HT1080 (cell line): ENCODE measurements around the gene DNAH6. TPM values are rescaled to one million over a fixed set of nuclear protein-coding genes. Genes with fewer than 3 reads are reported as not detected.
"Not testable (repeated sequence)": the region's sequence is repeated elsewhere in the genome, so short reads cannot be mapped to it uniquely, and the experiment has no call there.

Experiments used
- DNase-seq: peaks from one replicate; pipeline ENCODE4 v3.0.0-alpha.2; 2015; ENCODE audit warnings: low read depth
- total RNA-seq: library from RNA; depleted of rRNA; stranded (reverse); fragments of >200 nt; shearing (Covaris generic); gene quantifications from 2 replicates; pipeline ENCODE4 v1.2.3, GENCODE V29; 2014

The DNAH6 gene
- total RNA-seq, 1 experiment from 2014 or later, result 0.16 TPM

GRCh38 chr2:84498150-84498799 is 18.0 kb upstream of the DNAH6 start:
- no peak for DNase-seq

DNA sequence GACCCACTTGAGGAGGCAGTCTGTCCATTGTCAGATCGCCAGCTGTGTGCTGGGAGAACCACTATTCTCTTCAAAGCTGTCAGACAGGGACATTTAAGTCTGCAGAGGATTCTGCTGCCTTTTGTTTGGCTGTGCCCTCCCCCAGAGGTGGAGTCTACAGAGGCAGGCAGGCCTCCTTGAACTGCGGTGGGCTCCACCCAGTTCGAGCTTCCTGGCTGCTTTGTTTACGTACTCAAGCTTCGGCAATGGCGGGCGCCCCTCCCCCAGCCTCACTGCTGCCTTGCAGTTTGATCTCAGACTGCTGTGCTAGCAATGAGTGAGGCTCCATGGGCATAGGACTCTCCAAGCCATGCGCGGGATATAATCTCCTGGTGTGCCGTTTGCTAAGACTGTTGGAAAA is 5.3 kb upstream of the DNAH6 start:
- not testable (repeated sequence) for DNase-seq

DNA sequence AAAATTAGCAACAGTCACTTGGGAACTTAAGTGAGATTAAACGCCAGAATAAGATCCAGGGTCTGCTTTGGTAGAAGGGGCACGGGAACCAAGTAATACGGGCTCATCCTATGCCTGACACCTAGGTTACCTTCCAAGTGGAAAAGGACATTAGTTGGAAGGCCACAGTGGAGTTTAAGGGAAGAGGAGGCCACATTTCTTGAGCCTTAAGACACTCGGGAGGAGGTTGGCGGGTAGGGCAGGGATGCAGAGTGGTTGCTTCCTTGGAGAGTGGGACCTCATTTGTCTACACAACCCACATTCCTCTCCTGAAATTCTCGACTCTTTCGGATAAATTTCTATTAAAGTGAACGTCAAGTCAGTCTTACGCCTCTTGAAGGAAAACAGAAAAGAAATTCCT is 510 bp upstream of the DNAH6 start:
- no peak for DNase-seq

DNA sequence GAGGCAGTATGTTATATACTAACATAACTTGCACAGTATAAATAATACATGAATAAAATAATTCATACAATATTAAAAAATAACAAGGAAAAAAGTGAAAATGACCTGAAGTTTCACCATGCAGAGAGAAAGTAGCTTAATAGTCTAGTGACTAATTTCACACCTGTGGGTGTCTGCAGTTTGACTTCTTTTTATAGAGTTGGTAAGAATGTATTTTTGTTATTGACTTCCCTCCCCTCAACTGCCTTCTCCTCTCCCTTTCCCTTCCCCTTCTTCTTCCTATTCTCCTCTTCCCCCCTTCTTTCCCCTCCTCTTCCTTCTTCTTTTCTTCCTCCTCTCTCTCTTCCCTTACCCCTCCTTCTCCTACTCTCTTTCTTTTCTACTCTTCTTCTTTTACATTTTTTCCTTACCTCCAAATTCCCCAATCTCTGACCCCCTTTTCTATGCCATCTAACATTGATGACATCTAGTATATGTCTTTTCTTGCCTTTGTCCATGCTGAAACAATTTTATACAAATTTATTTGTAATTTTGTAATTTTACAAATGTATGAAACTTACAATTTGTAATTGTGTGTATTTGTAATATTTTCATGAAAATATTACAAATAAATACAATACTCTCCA is 3.1 kb downstream of the DNAH6 start:
- DNase-seq, result no peak

DNA sequence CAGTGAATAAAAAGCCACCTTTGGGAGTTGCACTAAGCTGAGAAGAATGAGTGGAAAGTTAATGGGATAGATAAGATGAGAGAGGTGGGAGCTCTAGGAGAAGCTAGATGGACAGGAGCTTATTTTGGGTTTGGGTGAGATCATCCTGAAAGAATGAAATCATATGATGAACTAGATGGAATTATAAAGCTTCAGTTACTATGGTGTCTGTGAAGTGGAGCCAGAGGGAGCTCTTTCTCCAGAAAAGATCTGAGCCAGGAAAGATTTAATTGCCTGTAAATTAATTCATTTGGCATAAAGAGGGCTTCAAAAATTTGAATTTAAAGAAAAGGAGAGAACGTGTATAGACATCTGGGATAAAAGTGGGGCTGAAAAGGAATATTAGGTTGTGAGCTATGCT is 10.3 kb downstream of the DNAH6 start:
- no peak for DNase-seq

- no peak for DNase-seq
These were observed 11.1 kb downstream of the DNAH6 start for GRCh38 chr2:84527137-84528129.

DNA sequence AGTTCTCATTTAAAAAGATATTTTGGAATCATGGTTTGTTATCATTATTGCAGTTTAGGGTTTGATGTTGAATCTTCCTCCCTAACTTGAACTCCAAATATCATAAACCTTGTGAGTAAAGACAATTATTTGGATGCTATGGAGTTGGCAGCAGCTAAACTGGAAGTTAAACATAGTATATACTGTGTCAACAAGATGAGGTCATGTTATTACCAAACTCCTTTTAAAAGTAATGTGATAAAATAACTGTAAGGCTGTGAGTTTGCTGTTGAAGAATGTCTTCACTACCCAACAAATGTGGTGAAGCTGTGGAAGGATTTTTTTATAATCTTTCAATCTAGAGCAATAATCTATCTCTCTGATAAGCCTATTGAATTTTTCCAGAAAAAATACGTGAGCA is 16.0 kb downstream of the DNAH6 start:
- DNase-seq, result no peak

- no peak for DNase-seq
These were observed 17.9 kb downstream of the DNAH6 start for GRCh38 chr2:84534225-84534624.

DNA sequence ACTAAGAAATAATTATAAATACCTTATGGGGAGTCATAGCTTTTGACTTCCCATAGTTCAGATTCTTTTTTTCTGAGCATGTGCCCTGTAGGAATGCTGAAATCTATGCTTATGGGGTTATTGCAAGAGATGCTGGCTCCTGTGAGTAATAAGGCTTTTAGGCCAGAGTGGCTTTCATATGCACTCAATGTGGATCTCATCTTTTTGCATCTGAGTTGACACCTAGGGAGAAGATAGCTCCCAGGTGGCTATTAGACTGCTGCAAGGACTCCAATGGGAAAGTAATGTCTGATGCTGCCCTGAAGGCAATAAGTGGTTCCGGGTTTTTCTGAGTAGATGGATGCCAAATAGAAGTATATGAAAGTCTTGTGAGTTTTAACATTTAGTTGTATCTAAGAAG is 21.0 kb downstream of the DNAH6 start:
- no peak for DNase-seq

- no peak for DNase-seq
These were observed 23.4 kb downstream of the DNAH6 start for GRCh38 chr2:84539729-84540128.

DNA sequence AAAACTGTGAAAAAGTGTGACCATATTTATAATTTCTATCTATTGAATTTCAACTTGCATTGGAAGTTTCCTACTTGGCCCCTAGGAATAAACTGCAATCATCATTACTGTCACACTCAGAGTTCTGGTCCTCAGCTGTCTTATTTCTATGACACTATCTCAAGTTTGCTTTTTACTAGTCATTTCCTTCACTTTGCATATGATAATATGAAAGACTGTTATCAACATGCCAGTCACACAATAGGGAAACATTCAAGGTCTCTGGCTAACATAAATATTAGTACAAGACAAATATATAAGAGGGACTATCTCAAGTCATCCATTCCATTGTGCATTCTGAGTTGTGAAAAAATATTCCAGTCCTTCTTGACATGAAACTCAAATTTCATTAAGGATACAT is 28.7 kb downstream of the DNAH6 start:
- no peak for DNase-seq

DNA sequence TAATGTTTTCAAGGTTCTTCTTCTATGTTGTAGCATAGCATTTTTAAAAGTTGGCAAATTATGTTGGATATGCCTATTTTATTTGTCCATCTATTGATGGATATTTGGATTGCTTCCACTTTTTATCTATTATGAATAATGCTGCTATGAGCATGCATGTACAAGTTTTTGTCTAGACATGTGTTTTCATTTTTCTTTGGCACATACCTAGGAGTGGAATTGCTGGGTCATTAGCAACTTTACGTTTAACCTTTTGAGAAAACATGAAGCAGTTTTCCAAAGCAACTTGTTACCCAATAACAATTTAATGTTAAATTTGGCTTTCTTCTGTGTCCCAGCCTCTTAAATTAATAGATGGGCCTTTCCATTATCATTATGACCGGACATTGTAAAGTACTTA is 30.3 kb downstream of the DNAH6 start:
- DNase-seq, result no peak

DNA sequence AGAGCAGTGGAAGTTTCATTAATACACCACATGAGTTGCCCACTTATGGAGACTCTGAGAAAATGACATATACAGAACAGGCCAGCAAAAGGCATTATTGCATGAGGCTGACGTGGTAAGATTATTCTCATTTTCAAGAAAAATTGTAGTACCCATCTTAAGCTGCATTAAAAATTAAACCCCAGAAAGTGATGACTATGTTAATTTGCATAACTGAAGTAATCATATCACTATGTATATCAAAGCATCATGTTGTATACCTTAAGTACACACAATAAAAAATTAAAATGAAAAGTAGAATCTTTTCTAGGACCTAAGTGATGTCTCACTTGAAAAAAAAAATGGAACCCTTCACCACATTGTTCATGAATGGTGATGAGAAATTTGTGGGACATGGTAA is 32.0 kb downstream of the DNAH6 start:
- no peak for DNase-seq

- DNase-seq, result no peak
These were observed 34.6 kb downstream of the DNAH6 start for GRCh38 chr2:84550916-84551315.

GRCh38 chr2:84551526-84551925 is 35.2 kb downstream of the DNAH6 start:
- DNase-seq, result not testable (repeated sequence)

DNA sequence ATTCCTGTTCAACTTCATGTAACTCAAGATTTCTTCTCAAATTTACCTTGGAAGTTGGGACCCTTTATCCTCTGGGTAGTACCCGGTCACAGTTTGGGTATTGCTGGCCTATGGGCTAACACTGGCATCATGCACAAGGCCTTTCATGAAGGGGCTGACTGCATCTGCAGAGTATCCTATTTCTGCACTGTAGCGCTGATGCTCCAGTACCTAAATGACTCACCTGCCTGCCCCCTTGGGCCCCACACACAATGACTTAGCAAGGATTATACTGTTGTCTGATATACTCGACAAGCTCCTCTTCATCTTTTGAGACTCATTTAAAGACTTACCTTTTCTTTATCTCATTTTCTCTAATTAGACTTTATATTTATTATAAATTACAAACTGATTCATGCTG is 39.9 kb downstream of the DNAH6 start:
- DNase-seq, result peak; percentile 55

DNA sequence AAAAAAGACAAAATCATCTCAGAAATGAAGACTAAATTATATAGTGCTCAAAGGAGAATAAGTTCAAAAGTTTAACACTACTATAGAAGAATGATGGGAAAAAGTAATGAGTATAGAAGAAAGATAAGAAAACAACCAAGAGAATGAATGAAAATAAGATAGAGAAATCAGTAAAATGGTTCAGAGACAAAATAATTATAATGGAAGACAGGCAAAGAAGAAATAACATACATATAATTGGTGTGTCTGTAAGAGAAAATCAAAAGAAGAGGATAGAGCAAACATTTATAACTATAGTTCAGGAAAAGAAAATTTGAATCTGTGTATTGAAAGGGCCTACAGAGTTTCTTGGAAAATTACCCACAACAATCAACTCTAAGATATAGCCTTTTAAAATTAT is 43.5 kb downstream of the DNAH6 start:
- DNase-seq, result no peak

DNA sequence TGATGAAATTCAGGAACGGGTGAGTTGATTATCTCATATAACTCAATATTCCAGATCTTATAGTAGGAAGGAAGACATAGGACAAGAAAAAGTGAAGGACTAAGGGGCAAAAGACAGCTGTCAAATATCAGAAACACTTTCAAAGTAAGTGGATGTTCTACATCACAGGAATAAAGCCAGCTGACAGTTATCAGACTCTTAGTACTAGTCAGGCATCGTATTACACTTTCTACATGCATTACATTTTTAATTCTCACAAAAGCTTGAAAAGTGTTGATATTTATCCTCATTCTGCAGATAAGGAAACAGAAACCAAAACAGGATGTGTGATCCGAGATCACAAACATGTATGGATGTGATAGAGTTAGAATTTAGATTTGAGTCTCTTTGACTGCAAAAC is 63.4 kb downstream of the DNAH6 start:
- no peak for DNase-seq

- no peak for DNase-seq
These were observed 87.6 kb downstream of the DNAH6 start for GRCh38 chr2:84603911-84604310.

DNA sequence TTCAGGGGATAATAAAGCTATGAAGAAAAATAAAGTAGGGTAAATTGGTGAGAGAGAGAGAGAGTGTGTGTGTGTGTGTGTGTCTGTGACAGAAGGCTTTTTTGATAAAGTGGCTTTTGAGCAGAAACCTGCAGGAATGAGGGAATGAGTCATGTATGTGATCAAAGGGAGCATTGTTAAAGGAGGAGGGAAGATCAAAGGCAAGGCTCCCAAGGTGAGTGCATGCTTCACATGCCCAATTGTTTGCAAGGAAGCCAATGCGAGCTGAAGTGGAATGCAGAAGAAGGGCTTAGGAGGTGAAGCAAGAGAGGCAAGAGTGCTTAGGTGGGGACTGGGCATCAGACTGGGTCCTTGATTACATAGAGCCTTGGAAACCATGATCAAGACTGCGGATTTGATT is 96.8 kb downstream of the DNAH6 start:
- DNase-seq, result peak; percentile 18

DNA sequence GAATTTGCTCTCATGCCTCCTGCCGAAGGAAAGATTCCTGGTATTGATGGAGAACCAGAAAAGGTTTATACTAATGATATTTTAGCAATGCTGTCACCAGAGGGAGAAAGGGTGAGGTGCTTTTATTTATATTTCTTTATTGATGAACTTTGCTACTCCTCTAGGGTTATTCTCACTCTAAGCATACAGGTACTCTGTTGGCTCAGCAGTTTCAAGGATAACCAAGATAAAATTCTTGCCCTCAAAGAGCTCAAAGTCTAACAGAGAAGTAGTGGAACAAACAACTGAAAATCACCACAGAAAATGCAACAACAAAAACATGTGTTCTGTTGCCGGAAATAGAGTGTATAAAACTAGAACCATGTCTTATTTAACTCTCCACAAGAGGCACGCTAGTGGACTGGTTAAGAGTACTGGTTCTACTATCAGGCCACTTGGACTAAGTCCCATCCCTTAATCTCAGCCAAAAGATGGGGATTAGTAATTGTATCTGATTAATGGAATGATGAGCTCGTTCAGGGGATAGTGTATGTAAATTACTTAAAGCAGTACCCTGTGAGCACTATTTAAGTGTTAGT is 103.6 kb downstream of the DNAH6 start:
- DNase-seq, result no peak

GRCh38 chr2:84628486-84628885 is 112.2 kb downstream of the DNAH6 start:
- DNase-seq, result no peak
